GM19463 (cell line): ENCODE results near the gene CFTR.
"Not testable (repeated sequence)": the region's sequence is repeated elsewhere in the genome, so short reads cannot be mapped to it uniquely, and the experiment has no call there.

Experiments used
- ATAC-seq: cut with Tn5 transposase; IDR thresholded peaks from one replicate; pipeline ENCODE4 v1.9.1; 2021; ENCODE audit warnings: mild to moderate bottlenecking, moderate library complexity; ENCODE audit not compliant: unreplicated experiment

The CFTR gene

GRCh38 chr7:117479225-117480054, at the start of gene CFTR:
TSS of gene CFTR (plus strand) at chr7:117480025. CDS start at chr7:117480095, 70 bp downstream.
- ATAC-seq = no peak

GRCh38 chr7:117435475-117436043, 44.3 kb upstream of the CFTR start:
- peak; percentile 99 for ATAC-seq

- no peak for ATAC-seq
Observed at GRCh38 chr7:117444646-117445045, 35.2 kb upstream of the CFTR start.

- ATAC-seq = no peak
Observed at GRCh38 chr7:117445206-117445605, 34.6 kb upstream of the CFTR start.

GRCh38 chr7:117446220-117446815, 33.5 kb upstream of the CFTR start:
- no peak for ATAC-seq

GRCh38 chr7:117448655-117449054, 31.2 kb upstream of the CFTR start:
- ATAC-seq = no peak

GRCh38 chr7:117458977-117459583, 20.7 kb upstream of the CFTR start:
- no peak for ATAC-seq

- no peak for ATAC-seq
Observed at GRCh38 chr7:117459735-117460134, 20.1 kb upstream of the CFTR start.

- ATAC-seq = not testable (repeated sequence)
Observed at GRCh38 chr7:117460815-117461214, 19.0 kb upstream of the CFTR start.

GRCh38 chr7:117468174-117468573, 11.7 kb upstream of the CFTR start:
- ATAC-seq = no peak

- ATAC-seq = peak; percentile 63
Observed at GRCh38 chr7:117470777-117471176, 9.0 kb upstream of the CFTR start.

- ATAC-seq = no peak
Observed at GRCh38 chr7:117472335-117472734, 7.5 kb upstream of the CFTR start.

- no peak for ATAC-seq
Observed at GRCh38 chr7:117476557-117477215, 3.1 kb upstream of the CFTR start.

- ATAC-seq = no peak
Observed at GRCh38 chr7:117478836-117479224, 995 bp upstream of the CFTR start.

- no peak for ATAC-seq
Observed at GRCh38 chr7:117480055-117480362, 184 bp downstream of the CFTR start.

GRCh38 chr7:117480978-117481377, 1.2 kb downstream of the CFTR start:
- ATAC-seq = no peak

- no peak for ATAC-seq
Observed at GRCh38 chr7:117485118-117485620, 5.3 kb downstream of the CFTR start.

GRCh38 chr7:117489016-117489415, 9.2 kb downstream of the CFTR start:
- ATAC-seq = no peak

- ATAC-seq = no peak
Observed at GRCh38 chr7:117489430-117489829, 9.6 kb downstream of the CFTR start.

GRCh38 chr7:117489911-117490310, 10.1 kb downstream of the CFTR start:
- no peak for ATAC-seq

- no peak for ATAC-seq
Observed at GRCh38 chr7:117492649-117493048, 12.8 kb downstream of the CFTR start.
